ENCODE data around the gene SLC6A8.
A peak's percentile ranks its signal among the peaks of the same experiment; 100 is the strongest.

SLC6A8 gene

GRCh38 chrX:153687121-153688039 is at the start of gene SLC6A8:
Gene SLC6A8, plus strand, starts transcription at chrX:153687926. Its CDS starts 649 bp downstream, at chrX:153688575.
- H3K9me3 ChIP-seq (ENCODE audit: insufficient read depth, low read length) = no peaks in the 10 kb centered on the region
- H3K4me3 ChIP-seq (ENCODE audit: low read length) = peak within 1 kb of the TSS; percentile 82
- TF ChIP-seq CTCF (IDR thresholded peaks at IDR 0.05; ENCODE audit: low read depth, low read length) = peak; percentile 47
- TF ChIP-seq EZH2phosphoT487 (IDR thresholded peaks at IDR 0.05; ENCODE audit: low read depth) = no peak
- H3K9ac ChIP-seq (ENCODE audit: low read length) = peak within 1 kb of the TSS; percentile 53
- H3K27ac ChIP-seq (ENCODE audit: low read length) = no peak within 1 kb of the TSS
- no peaks in the 10 kb centered on the region for H3K27me3 ChIP-seq (ENCODE audit: low read depth, low read length)
- H3K4me2 ChIP-seq (ENCODE audit: low read length) = peak within 1 kb of the TSS; percentile 83
- no peaks in the 10 kb centered on the region for H4K20me1 ChIP-seq (ENCODE audit: insufficient read depth, low read length)
- H2AFZ ChIP-seq (ENCODE audit: low read depth, low read length) = peak within 1 kb of the TSS; percentile 74; the same call in 1 of the 2 replicates
- H3K79me2 ChIP-seq (ENCODE audit: low read length) = no peaks in the 10 kb centered on the region
- H3K36me3 ChIP-seq (replicated peaks; ENCODE audit: low read depth, low read length) = no peaks in the 10 kb centered on the region
- no peaks in the 10 kb centered on the region for H3K4me1 ChIP-seq (ENCODE audit: low read length)

DNA sequence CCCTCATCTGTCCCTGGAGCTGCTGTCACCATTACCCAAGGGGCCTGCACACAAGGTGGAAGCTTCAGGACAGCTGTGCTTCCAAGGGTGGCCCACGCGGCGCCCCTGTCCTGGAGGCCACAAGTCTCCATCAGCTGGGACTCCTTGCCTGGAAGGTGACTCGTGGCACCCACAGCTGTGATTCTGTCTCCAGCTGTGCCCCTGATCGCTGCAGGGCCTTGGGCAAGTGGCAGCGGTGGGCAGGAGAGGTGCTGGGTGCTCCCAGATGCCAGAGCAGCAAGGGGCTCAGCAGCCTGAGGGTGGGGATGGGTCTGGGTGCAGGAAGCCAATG is 49.7 kb upstream of the SLC6A8 start:
- H3K27ac ChIP-seq (ENCODE audit: low read length) = no peak overlapping the region
- no peak overlapping the region for H3K4me3 ChIP-seq (ENCODE audit: low read length)
- H3K4me2 ChIP-seq (ENCODE audit: low read length) = no peak overlapping the region
- H3K27me3 ChIP-seq (ENCODE audit: low read depth, low read length) = peaks cover 4% of the 10 kb centered on the region; the same call in 1 of the 2 replicates
- peaks cover 16% of the 10 kb centered on the region; the same call in 1 of the 2 replicates for H3K4me1 ChIP-seq (ENCODE audit: low read length)
- H3K79me2 ChIP-seq (ENCODE audit: low read length) = no peaks in the 10 kb centered on the region
- no peaks in the 10 kb centered on the region for H3K9me3 ChIP-seq (ENCODE audit: insufficient read depth, low read length)
- TF ChIP-seq CTCF (IDR thresholded peaks at IDR 0.05; ENCODE audit: low read depth, low read length) (no peak), EZH2phosphoT487 (IDR thresholded peaks at IDR 0.05; ENCODE audit: low read depth) (no peak)
- no peaks in the 10 kb centered on the region for H3K36me3 ChIP-seq (replicated peaks; ENCODE audit: low read depth, low read length)
- H3K9ac ChIP-seq (ENCODE audit: low read length) = no peak overlapping the region
- H4K20me1 ChIP-seq (ENCODE audit: insufficient read depth, low read length) = no peaks in the 10 kb centered on the region
- no peak overlapping the region for H2AFZ ChIP-seq (ENCODE audit: low read depth, low read length)

DNA sequence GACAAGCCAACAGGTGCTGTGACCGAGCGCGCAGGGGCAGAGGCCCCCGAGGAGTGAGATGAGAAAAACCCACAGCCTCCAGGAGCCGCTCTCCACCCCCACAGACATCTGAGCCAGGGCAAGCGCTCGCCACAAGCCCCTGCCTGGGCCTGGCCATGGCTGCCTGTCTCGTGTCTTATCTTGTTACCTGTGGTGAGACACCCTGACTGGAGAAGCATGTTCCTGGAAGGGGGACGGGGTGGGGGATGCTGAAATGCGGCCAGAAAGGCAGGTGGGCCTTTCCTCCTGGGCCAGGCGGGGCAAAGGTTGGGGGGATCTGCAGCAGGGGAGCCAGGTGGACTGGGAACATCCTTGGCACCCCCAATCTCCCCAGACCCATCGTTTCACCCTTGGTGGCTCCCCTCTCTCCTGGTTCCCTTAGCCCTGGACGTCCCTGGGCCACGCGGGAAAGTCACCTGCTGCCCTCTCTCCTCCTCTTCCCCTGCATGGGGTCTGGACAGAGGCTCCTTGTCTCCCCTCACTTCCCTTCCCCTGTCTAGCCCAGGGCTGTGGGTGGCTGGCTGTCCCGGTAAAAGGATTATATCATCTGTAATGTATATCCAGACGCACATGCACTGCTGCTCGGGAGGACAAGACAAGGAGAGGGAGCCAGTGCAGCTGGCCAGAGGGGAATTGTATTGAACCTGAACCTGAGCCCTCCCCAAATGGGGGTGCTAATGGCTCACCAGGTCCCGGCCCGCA is 49.1 kb upstream of the SLC6A8 start:
- Histone ChIP-seq H3K4me2 (ENCODE audit: low read length) (no peak overlapping the region), H4K20me1 (ENCODE audit: insufficient read depth, low read length) (no peaks in the 10 kb centered on the region), H3K27ac (ENCODE audit: low read length) (no peak overlapping the region), H3K4me1 (ENCODE audit: low read length) (peaks cover 16% of the 10 kb centered on the region; the same call in 1 of the 2 replicates), H3K9me3 (ENCODE audit: insufficient read depth, low read length) (no peaks in the 10 kb centered on the region), H2AFZ (ENCODE audit: low read depth, low read length) (no peak overlapping the region), H3K27me3 (ENCODE audit: low read depth, low read length) (peaks cover 4% of the 10 kb centered on the region; the same call in 1 of the 2 replicates), H3K79me2 (ENCODE audit: low read length) (no peaks in the 10 kb centered on the region), H3K9ac (ENCODE audit: low read length) (no peak overlapping the region), H3K36me3 (replicated peaks; ENCODE audit: low read depth, low read length) (no peaks in the 10 kb centered on the region), H3K4me3 (ENCODE audit: low read length) (no peak overlapping the region)
- no peak for TF ChIP-seq EZH2phosphoT487 (IDR thresholded peaks at IDR 0.05; ENCODE audit: low read depth)
- no peak for TF ChIP-seq CTCF (IDR thresholded peaks at IDR 0.05; ENCODE audit: low read depth, low read length)

Measured in OCI-LY3 (cell line).